Testis (tissue), 3 donors: ENCODE measurements around the gene CHERP. TPM values are rescaled to one million over a fixed set of nuclear protein-coding genes. Genes with fewer than 3 reads are reported as not detected.

Experiments used
- DNase-seq: peaks from one replicate; pipeline ENCODE4 v3.0.0-alpha.2; 2019
- H3K27ac ChIP-seq, 2 donors: fragments of 200-600 bp; sonication (generic); one replicate each; pipeline ENCODE4 v1.5.1; 2019
- H3K27me3 ChIP-seq: fragments of 200-600 bp; sonication (generic); one replicate; pipeline ENCODE4 v1.5.1; 2019
- H3K36me3 ChIP-seq: fragments of 200-600 bp; sonication (generic); one replicate; pipeline ENCODE4 v1.5.1; 2017; ENCODE audit warnings: low read depth; ENCODE audit errors: missing control alignments
- H3K4me1 ChIP-seq: fragments of 200-600 bp; sonication (generic); one replicate; pipeline ENCODE4 v1.5.1; 2019
- H3K4me3 ChIP-seq, 2 donors: fragments of 200-600 bp; sonication (generic); one replicate each; pipeline ENCODE4 v1.5.1; 2017 to 2019
- H3K9me3 ChIP-seq: fragments of 200-600 bp; sonication (generic); one replicate; pipeline ENCODE4 v1.5.1; 2017
- CTCF ChIP-seq, 3 experiments: fragments of 450-650 bp in 2 of 3; fragments of 200-600 bp in 1 of 3; sonication (generic) in 1 of 3; IDR thresholded peaks; one replicate each; pipeline ENCODE4 v1.5.1; 2016 to 2019; ENCODE audit warnings: antibody characterized with exemption in 3 of 3, mild to moderate bottlenecking in 2 of 3, moderate library complexity in 1 of 3
- POLR2A ChIP-seq: fragments of 450-650 bp; IDR thresholded peaks from one replicate; pipeline ENCODE4 v1.6.1; 2017; ENCODE audit warnings: antibody characterized with exemption, mild to moderate bottlenecking, moderate library complexity
- WGBS, 2 donors: methylation state at CpG; one replicate each; pipeline ENCODE4 v1.1.5; 2018; 5-methylcytosine and 5-hydroxymethylcytosine counted together
- intact Hi-C: fragments of 100-400 bp; cut with DNase I; formaldehyde crosslinking; loops from one replicate; pipeline ENCODE4 v1.15.1; 2023; ENCODE audit warnings: low total_unique reads
- polyA plus RNA-seq: library from polyadenylated mRNA; stranded (reverse); fragments of 350-450 nt; fragmentation: Illumina TruSeq; extraction: RNeasy Lipid Tissue Mini Kit (QIAGEN cat#74804); gene quantifications from one replicate; pipeline ENCODE4 v1.2.3, GENCODE V29; 2014; ENCODE audit warnings: low read depth, low replicate concordance; ENCODE audit not compliant: insufficient read depth
- total RNA-seq, 2 donors: library from RNA; depleted of rRNA; stranded (reverse); fragments of >200 nt; gene quantifications; one replicate each; pipeline ENCODE4 v1.2.3, GENCODE V29; 2016

CHERP gene
- total and polyA plus RNA-seq, 3 donors from 2014 or later, result 46.5 to 51.3 (median 49.3) TPM

DNA sequence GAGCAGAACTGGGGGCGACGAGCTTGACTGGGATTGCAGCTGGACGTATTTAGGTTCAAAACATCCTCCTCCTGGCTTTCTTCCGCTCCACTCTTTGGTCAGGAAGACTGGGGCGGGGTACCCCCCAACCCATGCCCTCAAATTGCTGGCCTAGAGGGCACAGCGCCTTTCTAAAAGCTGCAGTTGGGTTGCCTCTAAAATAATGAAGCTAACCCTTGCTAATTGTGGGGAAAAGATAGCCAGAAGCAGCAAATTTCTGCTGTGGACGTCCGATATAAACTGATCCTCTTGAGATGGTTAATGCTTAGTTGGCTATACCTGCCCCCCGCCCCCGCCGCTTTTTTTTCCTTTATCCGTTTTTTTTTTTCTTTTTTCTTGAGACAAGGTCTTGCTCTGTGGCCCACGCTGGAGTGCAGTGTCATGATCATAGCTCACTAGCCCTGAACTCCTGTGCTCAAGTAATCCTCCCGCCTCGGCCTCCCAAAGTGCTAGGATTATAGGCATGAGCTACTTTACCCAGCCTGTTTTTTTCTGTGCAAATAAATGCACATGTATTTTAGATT is 754 bp upstream of the CHERP start:
- WGBS, 2 donors, result 2% methylated on average over 15 of the region's 15 CpGs
- peaks cover 20% of the 10 kb centered on the region for H3K4me1 ChIP-seq
- no peaks in the 10 kb centered on the region for H3K9me3 ChIP-seq
- peak overlapping the region; percentile 70 to 87 for H3K4me3 ChIP-seq
- peak overlapping the region; percentile 71 to 79 for H3K27ac ChIP-seq
- H3K27me3 ChIP-seq, result no peaks in the 10 kb centered on the region
- DNase-seq, result no peak
- intact Hi-C loops, result no loop called here
- H3K36me3 ChIP-seq, result no peaks in the 10 kb centered on the region
- TF ChIP-seq CTCF (IDR thresholded peaks at IDR 0.05) (no peak), POLR2A (no peak)

- no peaks in the 10 kb centered on the region for H3K36me3 ChIP-seq
- intact Hi-C loops, result no loop called here
- H3K27me3 ChIP-seq, result no peaks in the 10 kb centered on the region
- no peaks in the 10 kb centered on the region for H3K9me3 ChIP-seq
- peak overlapping the region; percentile 71 to 79 for H3K27ac ChIP-seq
- peaks cover 20% of the 10 kb centered on the region for H3K4me1 ChIP-seq
- H3K4me3 ChIP-seq, result peak overlapping the region; percentile 70 to 87
- 0 to 1% methylated on average over 18 to 29 of the region's 29 CpGs for WGBS, 2 donors
- DNase-seq, result no peak
- TF ChIP-seq POLR2A, result no peak
- no peak for TF ChIP-seq CTCF (IDR thresholded peaks at IDR 0.05)
Measured at GRCh38 chr19:16541526-16542044, 652 bp downstream of the CHERP start.

DNA sequence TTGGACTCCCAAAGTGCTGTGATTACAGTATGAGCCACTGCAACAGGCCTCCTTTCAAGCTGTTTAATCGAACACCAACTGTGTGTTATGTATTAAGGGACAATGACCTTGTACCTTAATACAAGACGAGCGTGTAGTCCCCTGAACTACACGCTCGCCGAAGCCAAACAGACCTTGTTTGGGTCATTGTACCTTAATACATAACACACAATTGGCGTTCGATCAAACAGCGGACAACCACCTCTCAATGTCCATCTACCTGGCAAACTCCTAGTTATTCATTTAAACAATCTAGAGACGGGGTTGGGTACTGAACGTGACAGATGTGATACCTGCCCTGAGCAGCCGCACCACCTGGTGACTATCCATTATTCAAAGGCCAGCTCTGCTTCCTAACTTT is 1.3 kb downstream of the CHERP start:
- Histone ChIP-seq H3K27me3 (no peaks in the 10 kb centered on the region), H3K4me1 (peaks cover 20% of the 10 kb centered on the region), H3K27ac (no peak overlapping the region), H3K4me3 (peak overlapping the region; percentile 70 to 87), H3K36me3 (no peaks in the 10 kb centered on the region), H3K9me3 (no peaks in the 10 kb centered on the region)
- no peak for DNase-seq
- 57 to 59% methylated on average over 12 of the region's 12 CpGs for WGBS, 2 donors
- intact Hi-C loops, result no loop called here
- TF ChIP-seq POLR2A, result no peak

GRCh38 chr19:16537111-16537510 is 5.1 kb downstream of the CHERP start:
- H3K27me3 ChIP-seq, result no peaks in the 10 kb centered on the region
- no peak for DNase-seq
- H3K27ac ChIP-seq, result no peak overlapping the region
- TF ChIP-seq POLR2A, result no peak
- no peak for TF ChIP-seq CTCF (IDR thresholded peaks at IDR 0.05)
- intact Hi-C loops, result no loop called here
- no peaks in the 10 kb centered on the region for H3K9me3 ChIP-seq
- H3K36me3 ChIP-seq, result no peaks in the 10 kb centered on the region
- peaks cover 13% of the 10 kb centered on the region for H3K4me1 ChIP-seq
- H3K4me3 ChIP-seq, result no peak overlapping the region
- WGBS, 2 donors, result 90 to 91% methylated on average over 13 of the region's 13 CpGs

- intact Hi-C loops, result no loop called here
- H3K4me1 ChIP-seq, result peaks cover 8% of the 10 kb centered on the region
- H3K27me3 ChIP-seq, result no peaks in the 10 kb centered on the region
- no peak overlapping the region for H3K4me3 ChIP-seq
- DNase-seq, result no peak
- TF ChIP-seq CTCF (IDR thresholded peaks at IDR 0.05) (no peak), POLR2A (no peak)
- 95 to 97% methylated on average over 7 to 9 of the region's 9 CpGs for WGBS, 2 donors
- no peaks in the 10 kb centered on the region for H3K9me3 ChIP-seq
- no peaks in the 10 kb centered on the region for H3K36me3 ChIP-seq
- H3K27ac ChIP-seq, result no peak overlapping the region
Measured at GRCh38 chr19:16536130-16536529, 6.1 kb downstream of the CHERP start.
